WERI-Rb-1 (cell line): Measurements from ENCODE around the gene FBXW11.

Experiments used
- DNase-seq: peaks from one replicate; pipeline ENCODE4 v3.0.0-alpha.2; 2020
- H3K27ac ChIP-seq: fragments of 250-450 bp; sonication (Bioruptor Pico); 2 replicates; pipeline ENCODE4 v1.5.1; 2020; ENCODE audit warnings: mild to moderate bottlenecking, moderate library complexity
- H3K27me3 ChIP-seq: fragments of 250-450 bp; sonication (Bioruptor Pico); 2 replicates; pipeline ENCODE4 v1.5.1; 2021; ENCODE audit warnings: mild to moderate bottlenecking, low read depth, moderate library complexity; ENCODE audit not compliant: insufficient read depth, severe bottlenecking
- H3K36me3 ChIP-seq: fragments of 250-450 bp; sonication (Bioruptor Pico); 2 replicates; pipeline ENCODE4 v1.5.1; 2020; ENCODE audit warnings: mild to moderate bottlenecking, moderate library complexity
- H3K4me3 ChIP-seq: 2 replicates; pipeline ENCODE4 v1.5.1; 2011; ENCODE audit warnings: low read depth, mild to moderate bottlenecking, control low read depth, low read length
- H3K9me3 ChIP-seq: fragments of 250-450 bp; sonication (Bioruptor Pico); 2 replicates; pipeline ENCODE4 v1.5.1; 2021; ENCODE audit warnings: mild to moderate bottlenecking, moderate library complexity; ENCODE audit not compliant: severe bottlenecking
- CTCF ChIP-seq: IDR thresholded peaks from 2 replicates; pipeline ENCODE4 v1.5.1; 2011; ENCODE audit warnings: low read depth, mild to moderate bottlenecking, control low read depth, inconsistent platforms, low read length

FBXW11 gene

DNA sequence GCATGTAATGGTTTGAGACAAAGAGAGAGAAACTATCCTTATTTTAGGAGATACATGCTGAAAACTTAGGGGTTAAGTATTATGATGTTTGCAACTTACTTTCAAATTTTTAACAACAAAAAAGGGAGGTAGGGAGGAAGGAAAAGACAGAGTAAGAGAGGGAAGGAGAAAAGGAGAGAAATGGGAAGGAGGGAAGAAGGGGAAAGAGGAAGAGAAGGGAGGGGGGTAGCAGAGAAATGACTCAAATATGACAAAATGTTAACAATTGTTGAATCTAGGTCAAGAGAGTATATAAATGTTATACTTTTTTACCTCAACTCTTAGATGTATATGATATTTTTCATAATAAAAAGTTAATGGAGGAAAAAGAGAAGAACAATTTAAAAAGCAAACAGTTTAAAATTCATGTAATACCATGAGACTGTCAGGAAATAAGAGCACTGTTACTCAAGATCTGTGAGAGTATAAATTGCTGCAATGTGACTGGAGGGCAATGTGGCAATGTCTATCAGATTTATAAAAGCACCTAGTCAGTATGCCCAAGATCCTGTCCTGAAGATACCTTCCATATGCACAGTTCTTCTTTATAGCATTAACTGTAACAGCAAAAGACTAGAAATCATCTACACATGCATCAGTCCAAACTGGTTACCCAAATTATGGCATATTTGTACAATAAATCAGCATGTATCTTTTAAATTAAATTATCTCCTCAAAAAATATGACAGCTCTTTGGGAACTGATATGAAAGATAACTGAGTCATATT lies 16.3 kb downstream of the FBXW11 start:
- Histone ChIP-seq H3K36me3 (no peaks in the 10 kb centered on the region), H3K4me3 (no peak overlapping the region), H3K27me3 (no peaks in the 10 kb centered on the region), H3K9me3 (no peaks in the 10 kb centered on the region), H3K27ac (no peak overlapping the region)
- DNase-seq: no peak
- TF ChIP-seq CTCF: no peak

GRCh38 chr5:171989276-171989675 lies 17.2 kb downstream of the FBXW11 start:
- TF ChIP-seq CTCF: no peak
- no peaks in the 10 kb centered on the region for H3K9me3 ChIP-seq

GRCh38 chr5:171986772-171987171 lies 19.7 kb downstream of the FBXW11 start:
- DNase-seq: peak; percentile 84
- H3K27me3 ChIP-seq: no peaks in the 10 kb centered on the region
- H3K4me3 ChIP-seq: no peak overlapping the region
- H3K36me3 ChIP-seq: no peaks in the 10 kb centered on the region
- peak overlapping the region; percentile 53 for H3K27ac ChIP-seq
- no peaks in the 10 kb centered on the region for H3K9me3 ChIP-seq
- TF ChIP-seq CTCF: no peak

More at GRCh38 chr5:171989276-171989675, 17.2 kb downstream of the FBXW11 start:
- Histone ChIP-seq H3K36me3 (no peaks in the 10 kb centered on the region), H3K27me3 (no peaks in the 10 kb centered on the region), H3K27ac (no peak overlapping the region), H3K4me3 (no peak overlapping the region)
- no peak for DNase-seq

- H3K9me3 ChIP-seq: no peaks in the 10 kb centered on the region
- no peak overlapping the region for H3K27ac ChIP-seq
- TF ChIP-seq CTCF: no peak
- no peak overlapping the region for H3K4me3 ChIP-seq
- DNase-seq: no peak
- H3K27me3 ChIP-seq: no peaks in the 10 kb centered on the region
- H3K36me3 ChIP-seq: no peaks in the 10 kb centered on the region
These were observed 21.6 kb downstream of the FBXW11 start for GRCh38 chr5:171984748-171985419.

DNA sequence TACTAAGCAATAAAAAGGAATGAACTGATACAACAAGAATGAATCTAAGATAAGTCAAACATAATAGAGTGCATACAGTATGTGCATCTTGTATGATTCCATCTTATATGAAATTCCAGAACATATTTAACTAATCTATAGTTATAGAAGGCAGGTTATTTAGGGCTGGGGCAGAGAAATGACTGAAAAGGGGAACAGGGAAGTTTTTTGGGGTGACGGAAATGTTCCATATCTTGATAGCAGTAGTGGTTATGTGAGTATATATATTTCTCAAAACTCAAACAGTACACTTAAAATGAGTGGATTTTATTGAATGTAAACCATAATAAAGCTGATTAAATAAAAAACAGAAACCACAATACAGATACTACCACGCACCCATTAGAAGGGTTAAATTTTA lies 24.6 kb downstream of the FBXW11 start:
- Histone ChIP-seq H3K27me3 (no peaks in the 10 kb centered on the region), H3K9me3 (peaks cover 2% of the 10 kb centered on the region), H3K27ac (no peak overlapping the region), H3K36me3 (no peaks in the 10 kb centered on the region), H3K4me3 (no peak overlapping the region)
- DNase-seq: no peak
- TF ChIP-seq CTCF: no peak
